Epithelial cell of esophagus (primary cell): ENCODE results near the gene STMN3.

Source experiments
- DNase-seq: peaks from one replicate; pipeline ENCODE4 v3.0.0; 2010; ENCODE audit warnings: low read depth
- H3K4me3 ChIP-seq: 2 replicates; pipeline ENCODE4 v1.5.1; 2011; ENCODE audit warnings: mild to moderate bottlenecking, low read length, control low read depth
- CTCF ChIP-seq: IDR thresholded peaks from 2 replicates; pipeline ENCODE4 v1.5.1; 2011; ENCODE audit warnings: low read depth, mild to moderate bottlenecking, low read length, control low read depth, inconsistent platforms; ENCODE audit not compliant: insufficient read depth; ENCODE audit errors: missing control alignments

STMN3 gene

GRCh38 chr20:63598479-63599395 is 54.5 kb downstream of the STMN3 start:
- no peak for TF ChIP-seq CTCF
- DNase-seq: no peak
- H3K4me3 ChIP-seq: no peak overlapping the region

- DNase-seq: no peak
- TF ChIP-seq CTCF: no peak
- no peak overlapping the region for H3K4me3 ChIP-seq
These were observed 55.4 kb downstream of the STMN3 start for GRCh38 chr20:63597651-63598478.

- DNase-seq: no peak
- TF ChIP-seq CTCF: no peak
- no peak overlapping the region for H3K4me3 ChIP-seq
These were observed 56.8 kb downstream of the STMN3 start for GRCh38 chr20:63596423-63596822.

GRCh38 chr20:63595416-63596127 is 57.7 kb downstream of the STMN3 start:
- no peak overlapping the region for H3K4me3 ChIP-seq
- no peak for TF ChIP-seq CTCF
- DNase-seq: no peak

- H3K4me3 ChIP-seq: no peak overlapping the region
- DNase-seq: no peak
- no peak for TF ChIP-seq CTCF
These were observed 59.1 kb downstream of the STMN3 start for GRCh38 chr20:63594043-63594561.

GRCh38 chr20:63592661-63593060 is 60.6 kb downstream of the STMN3 start:
- DNase-seq: no peak
- no peak overlapping the region for H3K4me3 ChIP-seq
- TF ChIP-seq CTCF: no peak
